Psoas muscle (tissue), 8 donors: Measurements from ENCODE around the gene CHPF2. TPM values are rescaled to one million over a fixed set of nuclear protein-coding genes. Genes with fewer than 3 reads are reported as not detected.

Source experiments
- ATAC-seq, 4 donors: fragments of 200-7000 bp; cut with Tn5 transposase; one replicate each; pipeline ENCODE4 v1.9.1; 2020; ENCODE audit warnings: moderate library complexity in 3 of 4, mild to moderate bottlenecking in 2 of 4
- DNase-seq, 2 donors: peaks; one replicate each; pipeline ENCODE4 v3.0.0-alpha.2; 2020
- H3K27ac ChIP-seq: fragments of 200-600 bp; one replicate; pipeline ENCODE4 v1.8.0; 2022
- H3K27me3 ChIP-seq, 3 donors: fragments of 200-600 bp in 1 of 3; one replicate each; pipeline versions ENCODE4 v1.6.1 to v1.8.0; 2013 to 2022; ENCODE audit warnings: low read length in 2 of 3, mild to moderate bottlenecking in 2 of 3, moderate library complexity in 1 of 3; ENCODE audit not compliant: insufficient read depth in 3 of 3
- H3K36me3 ChIP-seq, 2 donors: fragments of 200-600 bp in 1 of 2; one replicate each; pipeline versions ENCODE4 v1.6.1 to v1.8.0; 2013 to 2022; ENCODE audit warnings: low read depth in 1 of 2, mild to moderate bottlenecking in 1 of 2, moderate library complexity in 1 of 2; ENCODE audit not compliant: insufficient read depth in 1 of 2
- H3K4me1 ChIP-seq: fragments of 200-600 bp; one replicate; pipeline ENCODE4 v1.8.0; 2022
- H3K4me3 ChIP-seq: fragments of 200-600 bp; one replicate; pipeline ENCODE4 v1.8.0; 2022; ENCODE audit warnings: mild to moderate bottlenecking
- H3K9me3 ChIP-seq: fragments of 200-600 bp; one replicate; pipeline ENCODE4 v1.8.0; 2022
- CTCF ChIP-seq: fragments of 200-600 bp; IDR thresholded peaks from one replicate; pipeline ENCODE4 v1.8.0; 2022; ENCODE audit warnings: antibody characterized with exemption
- WGBS, 3 donors: extraction: QIAGEN DNeasy Blood & Tissue Kit; methylation state at CpG; one replicate each; pipeline versions ENCODE4 v1.1.6 to v1.1.7; 2013; 5-methylcytosine and 5-hydroxymethylcytosine counted together
- intact Hi-C, 2 donors: fragments of 100-400 bp; cut with DNase I; formaldehyde crosslinking; loops; one replicate each; pipeline versions ENCODE4 v1.11.0 to v1.14.2; 2022
- polyA plus RNA-seq, 3 donors: library from polyadenylated mRNA; stranded (reverse); fragments of 200-250 nt; gene quantifications; one replicate each; pipeline ENCODE4 v1.2.3, GENCODE V29; 2013
- total RNA-seq, 4 donors: library from RNA; stranded (reverse); fragmentation: NEBNext Ultra II Directional in 2 of 4; extraction: Animal tissue kit (Norgen Biotek cat#: 25700) in 2 of 4; gene quantifications; one replicate each; pipeline versions ENCODE4 v1.2.1 to v1.2.4, GENCODE V29; 2021 to 2023
- donor health status: healthy with polysubstance abuse.
- donor health status: DM: no; HTN: no; CAD: no; lungs with moderate emphysema.
- donor health status: Bipolar disorder and iron deficiency.
- donor health status: healthy.
- donor health status: DM: yes; HTN: yes; CAD: no.
- donor health status: DM: no; HTN: no; CAD: no.
- donor health status: DM: no; HTN: no; CAD: no.
- donor health status: DM: yes; HTN: yes; CAD: no.

CHPF2 gene
- total and polyA plus RNA-seq, 7 donors: 5.3 to 19.8 (median 10.1) TPM

- DNase-seq (no peak), ATAC-seq (no peak)
- Histone ChIP-seq H3K4me1 (peaks cover 51% of the 10 kb centered on the region), H3K9me3 (no peaks in the 10 kb centered on the region), H3K4me3 (no peak overlapping the region), H3K27me3 (no peaks in the 10 kb centered on the region), H3K36me3 (peaks cover 0 to 79% of the 10 kb centered on the region in 2 donors), H3K27ac (peak overlapping the region; percentile 42)
- TF ChIP-seq CTCF: no peak
- intact Hi-C loops: loop anchor here (5.0 kb wide), 3 partner anchors 49 to 119 kb away; no protein-coding TSS in a partner anchor
- 74 to 85% (median 77%) methylated on average over 7 of the region's 7 CpGs for WGBS, 3 donors
Observed at GRCh38 chr7:151240942-151241754, 8.9 kb downstream of the CHPF2 start.

- 83 to 90% (median 86%) methylated on average over 9 of the region's 9 CpGs for WGBS, 3 donors
- H3K4me1 ChIP-seq: peaks cover 57% of the 10 kb centered on the region
- intact Hi-C loops: loop anchor here (5.0 kb wide), 3 partner anchors 49 to 119 kb away; no protein-coding TSS in a partner anchor
- peak overlapping the region; percentile 16 for H3K27ac ChIP-seq
- H3K4me3 ChIP-seq: no peak overlapping the region
- ATAC-seq (no peak), DNase-seq (peak in 1 of 2 donors; percentile 39)
- no peaks in the 10 kb centered on the region for H3K9me3 ChIP-seq
- no peaks in the 10 kb centered on the region for H3K27me3 ChIP-seq
- peaks cover 0 to 73% of the 10 kb centered on the region in 2 donors for H3K36me3 ChIP-seq
- TF ChIP-seq CTCF: no peak
Observed at GRCh38 chr7:151241755-151242096, 9.4 kb downstream of the CHPF2 start.

- DNase-seq (no peak), ATAC-seq (no peak)
- H3K27me3 ChIP-seq: no peaks in the 10 kb centered on the region
- 64 to 74% (median 69%) methylated on average over 19 to 20 of the region's 20 CpGs for WGBS, 3 donors
- no peak for TF ChIP-seq CTCF
- intact Hi-C loops: loop anchor here (5.0 kb wide), 3 partner anchors 50 to 120 kb away; no protein-coding TSS in a partner anchor
- peaks cover 0 to 66% of the 10 kb centered on the region in 2 donors for H3K36me3 ChIP-seq
- no peaks in the 10 kb centered on the region for H3K9me3 ChIP-seq
- H3K4me1 ChIP-seq: peaks cover 52% of the 10 kb centered on the region
- H3K27ac ChIP-seq: no peak overlapping the region
- no peak overlapping the region for H3K4me3 ChIP-seq
Observed at GRCh38 chr7:151242159-151243044, 10.1 kb downstream of the CHPF2 start.

- peaks cover 46% of the 10 kb centered on the region for H3K4me1 ChIP-seq
- no peak for ATAC-seq
- H3K27ac ChIP-seq: no peak overlapping the region
- intact Hi-C loops: loop anchor here (5.0 kb wide), 3 partner anchors 51 to 121 kb away; no protein-coding TSS in a partner anchor
- H3K27me3 ChIP-seq: no peaks in the 10 kb centered on the region
- no peak overlapping the region for H3K4me3 ChIP-seq
- 35 to 42% (median 36%) methylated on average over 2 of the region's 2 CpGs for WGBS, 3 donors
- no peaks in the 10 kb centered on the region for H3K9me3 ChIP-seq
- TF ChIP-seq CTCF: no peak
- peaks cover 0 to 60% of the 10 kb centered on the region in 2 donors for H3K36me3 ChIP-seq
- no peak for DNase-seq
Observed at GRCh38 chr7:151243045-151243349, 10.7 kb downstream of the CHPF2 start.
